Heart left ventricle (tissue), 13 donors: Measurements from ENCODE around the gene ERF.

Experiments
- CTCF ChIP-seq, 12 donors: fragments of 200-600 bp; sonication (generic) in 4 of 12; IDR thresholded peaks; one replicate each; pipeline versions ENCODE4 v1.5.0 to v1.8.0; 2018 to 2022; ENCODE audit warnings: antibody characterized with exemption in 12 of 12, mild to moderate bottlenecking in 5 of 12
- POLR2A ChIP-seq, 2 donors: fragments of 450-650 bp; IDR thresholded peaks; one replicate each; pipeline ENCODE4 v1.6.1; 2017; ENCODE audit warnings: antibody characterized with exemption in 2 of 2, mild to moderate bottlenecking in 2 of 2, moderate library complexity in 2 of 2
- donor health status: ischemic (EF 13 %, LVEDD 7.1; RV severe dilation, severe dysfunction).
- donor health status: DM: no; HTN: yes; CAD: no.
- donor health status: DM: no; HTN: no; CAD: no.
- donor health status: ischemic (EF 25% LVEDD 6.9; RV normal size, moderate dysfunction).
- donor health status: ischemic (EF 25% LVEDD 5.7; RV mildly dilated, moderate dysfunction).
- donor health status: ischemic (EF 35%, LVEDD 5.7; RV mildly dilated, moderate dysfunction).
- donor health status: nonischemic (EF 11% LVEDD 7.7; RV severe dilation, severe dysfunction).
- donor health status: DM: yes; HTN: yes; CAD: no.
- donor health status: PGD.
- donor health status: ischemic (EF 29% LVEDD 5.4; RV normal size, mild dysfunction).
- donor health status: nonischemic (EF 23%, LVEDD 6.1; RV moderate dilation, normal function).

GRCh38 chr19:42285988-42286348, 31.0 kb upstream of the ERF start:
- no peak for TF ChIP-seq POLR2A (IDR thresholded peaks at IDR 0.05)
- no peak for TF ChIP-seq CTCF (IDR thresholded peaks at IDR 0.05)
